Osteoblast (primary cell): Measurements from ENCODE around the gene NAT9. TPM values are rescaled to one million over a fixed set of nuclear protein-coding genes. Genes with fewer than 3 reads are reported as not detected.
A peak's percentile ranks its signal among the peaks of the same experiment; 100 is the strongest.

Experiments
- DNase-seq: peaks from one replicate; pipeline ENCODE4 v3.0.0; 2011; ENCODE audit warnings: low spot score, mixed read lengths; ENCODE audit not compliant: insufficient read length; ENCODE audit errors: missing footprints
- H2AFZ ChIP-seq: 2 replicates; pipeline ENCODE4 v1.6.0; 2011; ENCODE audit warnings: mild to moderate bottlenecking, low read length
- H3K27ac ChIP-seq: 2 replicates; pipeline ENCODE4 v1.5.1; 2011; ENCODE audit warnings: mild to moderate bottlenecking, low read depth, low read length, moderate library complexity
- H3K27me3 ChIP-seq: 2 replicates; pipeline ENCODE4 v1.6.0; 2012; ENCODE audit warnings: mild to moderate bottlenecking, control low read depth, inconsistent platforms, low read length, moderate library complexity; ENCODE audit not compliant: insufficient read depth
- H3K36me3 ChIP-seq: 2 replicates; pipeline ENCODE4 v1.5.1; 2011; ENCODE audit warnings: mild to moderate bottlenecking, low read length, control low read depth, moderate library complexity; ENCODE audit not compliant: insufficient read depth
- H3K4me1 ChIP-seq: 2 replicates; pipeline ENCODE4 v1.5.1; 2011; ENCODE audit warnings: mild to moderate bottlenecking, low read length, control low read depth, moderate library complexity; ENCODE audit not compliant: insufficient read depth
- H3K4me2 ChIP-seq: 2 replicates; pipeline ENCODE4 v1.6.0; 2011; ENCODE audit warnings: mild to moderate bottlenecking, low read length; ENCODE audit not compliant: insufficient read depth
- H3K4me3 ChIP-seq: fragments of 200-600 bp; sonication (generic); 3 replicates; pipeline ENCODE4 v1.5.1; 2012; ENCODE audit warnings: mild to moderate bottlenecking, low read length, inconsistent platforms; ENCODE audit not compliant: insufficient read depth
- H3K79me2 ChIP-seq: 2 replicates; pipeline ENCODE4 v1.6.0; 2012; ENCODE audit warnings: mild to moderate bottlenecking, low read length, control low read depth, inconsistent platforms; ENCODE audit not compliant: insufficient read depth
- H3K9me3 ChIP-seq: 2 replicates; pipeline ENCODE4 v1.5.1; 2011; ENCODE audit warnings: low read depth, low read length, control low read depth
- H4K20me1 ChIP-seq: 2 replicates; pipeline ENCODE4 v1.6.0; 2012; ENCODE audit warnings: mild to moderate bottlenecking, low read length, control low read depth; ENCODE audit not compliant: insufficient read depth
- total RNA-seq: library from RNA; depleted of rRNA; stranded (reverse); fragments of >200 nt; gene quantifications from 2 replicates; pipeline ENCODE4 v1.2.3, GENCODE V29; 2012
- TF ChIP-seq, protein P1 (sequence below): IDR thresholded peaks from 2 replicates; pipeline ENCODE4 v1.5.1; 2011; ENCODE audit warnings: mild to moderate bottlenecking, low read depth, low read length, moderate library complexity; ENCODE audit errors: extremely low read depth

Gene NAT9
- total RNA-seq, 1 donor, result 35.1 TPM

DNA sequence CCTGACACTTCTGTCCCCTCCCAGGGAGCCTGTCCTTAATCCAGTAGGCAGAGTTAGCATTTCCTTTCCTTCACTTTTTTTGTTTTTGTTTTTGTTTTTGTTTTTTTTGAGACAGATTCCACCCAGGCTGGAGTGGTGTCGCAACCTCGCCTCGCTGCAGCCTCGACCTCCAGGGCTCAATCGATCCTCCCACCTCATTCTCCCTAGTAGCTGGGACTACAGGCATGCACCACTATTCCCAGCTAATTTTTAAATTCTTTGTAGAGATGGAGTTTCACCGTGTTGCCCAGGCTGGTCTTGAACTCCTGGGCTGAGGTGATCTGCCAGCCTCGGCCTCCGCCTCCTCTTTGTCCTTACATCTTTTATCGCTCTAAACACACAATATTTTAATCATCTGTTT is 23.7 kb downstream of the NAT9 start:
- Histone ChIP-seq H3K9me3 (no peaks in the 10 kb centered on the region), H3K27me3 (no peaks in the 10 kb centered on the region), H3K36me3 (no peaks in the 10 kb centered on the region), H3K4me3 (no peak overlapping the region), H4K20me1 (peaks cover 24% of the 10 kb centered on the region), H3K79me2 (peaks cover 54% of the 10 kb centered on the region), H3K4me1 (peaks cover 13% of the 10 kb centered on the region), H3K27ac (no peak overlapping the region), H2AFZ (no peak overlapping the region), H3K4me2 (no peak overlapping the region)
- TF ChIP-seq, protein P1, sequence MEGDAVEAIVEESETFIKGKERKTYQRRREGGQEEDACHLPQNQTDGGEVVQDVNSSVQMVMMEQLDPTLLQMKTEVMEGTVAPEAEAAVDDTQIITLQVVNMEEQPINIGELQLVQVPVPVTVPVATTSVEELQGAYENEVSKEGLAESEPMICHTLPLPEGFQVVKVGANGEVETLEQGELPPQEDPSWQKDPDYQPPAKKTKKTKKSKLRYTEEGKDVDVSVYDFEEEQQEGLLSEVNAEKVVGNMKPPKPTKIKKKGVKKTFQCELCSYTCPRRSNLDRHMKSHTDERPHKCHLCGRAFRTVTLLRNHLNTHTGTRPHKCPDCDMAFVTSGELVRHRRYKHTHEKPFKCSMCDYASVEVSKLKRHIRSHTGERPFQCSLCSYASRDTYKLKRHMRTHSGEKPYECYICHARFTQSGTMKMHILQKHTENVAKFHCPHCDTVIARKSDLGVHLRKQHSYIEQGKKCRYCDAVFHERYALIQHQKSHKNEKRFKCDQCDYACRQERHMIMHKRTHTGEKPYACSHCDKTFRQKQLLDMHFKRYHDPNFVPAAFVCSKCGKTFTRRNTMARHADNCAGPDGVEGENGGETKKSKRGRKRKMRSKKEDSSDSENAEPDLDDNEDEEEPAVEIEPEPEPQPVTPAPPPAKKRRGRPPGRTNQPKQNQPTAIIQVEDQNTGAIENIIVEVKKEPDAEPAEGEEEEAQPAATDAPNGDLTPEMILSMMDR, result no peak
- no peak for DNase-seq

DNA sequence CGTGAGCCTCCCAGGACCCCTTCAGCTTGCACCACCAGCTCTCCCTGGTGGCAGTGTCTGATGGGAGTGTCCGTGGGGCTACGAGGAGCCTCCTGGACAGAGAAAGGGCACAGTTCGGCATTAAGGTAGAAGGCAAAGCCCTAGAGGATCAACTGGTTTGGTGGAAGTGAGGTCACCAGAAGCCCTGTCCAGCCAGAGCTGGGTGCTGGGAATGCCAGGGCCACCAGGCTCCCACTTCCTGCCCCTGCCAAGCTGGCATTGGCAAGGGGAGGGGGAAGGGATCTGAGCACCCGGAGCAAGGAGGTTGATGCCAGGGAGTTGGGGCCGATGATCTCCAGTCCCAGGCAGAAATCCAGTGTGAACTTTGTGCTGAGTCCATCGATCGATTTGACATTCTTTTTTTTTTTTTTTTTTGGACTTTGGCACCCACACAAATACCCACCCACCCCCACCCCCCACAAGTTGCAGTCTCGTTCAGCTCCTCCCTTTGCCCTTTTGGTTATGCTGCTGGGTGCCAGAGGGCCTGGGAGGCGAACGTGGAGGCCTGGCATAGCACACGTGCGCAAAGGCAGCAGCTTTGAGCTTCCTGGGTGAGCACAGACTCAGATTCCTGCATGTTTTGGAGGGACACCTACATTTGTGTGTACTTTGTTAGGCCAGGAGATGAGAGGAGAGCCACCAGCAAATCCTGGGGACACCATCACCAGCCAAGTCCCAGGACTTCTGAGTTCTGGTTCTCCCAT is 25.6 kb downstream of the NAT9 start:
- Histone ChIP-seq H3K27me3 (no peaks in the 10 kb centered on the region), H4K20me1 (peaks cover 15% of the 10 kb centered on the region), H3K27ac (no peak overlapping the region), H3K4me3 (peak overlapping the region; percentile 86), H3K4me2 (peak overlapping the region; percentile 89), H2AFZ (peak overlapping the region; percentile 78), H3K9me3 (no peaks in the 10 kb centered on the region), H3K4me1 (peaks cover 13% of the 10 kb centered on the region), H3K36me3 (no peaks in the 10 kb centered on the region), H3K79me2 (peaks cover 45% of the 10 kb centered on the region)
- DNase-seq, result no peak
- TF ChIP-seq, protein P1, result no peak

DNA sequence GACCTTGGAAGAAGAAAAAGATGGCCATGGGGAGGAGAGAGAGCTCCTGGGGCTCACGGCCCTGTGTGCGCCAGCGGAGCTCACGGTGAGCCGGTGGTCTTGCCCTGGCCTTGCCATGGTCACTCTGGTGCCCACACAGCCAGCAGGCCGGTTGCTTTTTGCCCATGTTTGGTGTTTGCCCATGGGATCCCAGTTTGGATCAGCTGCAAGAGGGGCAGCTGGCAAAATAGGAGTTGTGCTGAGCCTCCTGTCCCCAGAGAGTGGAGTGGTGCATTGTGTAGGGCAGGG is 26.2 kb downstream of the NAT9 start:
- no peaks in the 10 kb centered on the region for H3K27me3 ChIP-seq
- H3K4me3 ChIP-seq, result peak overlapping the region; percentile 86
- DNase-seq, result peak; percentile 77
- peaks cover 44% of the 10 kb centered on the region for H3K79me2 ChIP-seq
- peaks cover 12% of the 10 kb centered on the region for H4K20me1 ChIP-seq
- peak overlapping the region; percentile 78 for H2AFZ ChIP-seq
- TF ChIP-seq, protein P1, result no peak
- H3K27ac ChIP-seq, result no peak overlapping the region
- H3K9me3 ChIP-seq, result no peaks in the 10 kb centered on the region
- H3K4me2 ChIP-seq, result peak overlapping the region; percentile 89
- no peaks in the 10 kb centered on the region for H3K36me3 ChIP-seq
- peaks cover 13% of the 10 kb centered on the region for H3K4me1 ChIP-seq

DNA sequence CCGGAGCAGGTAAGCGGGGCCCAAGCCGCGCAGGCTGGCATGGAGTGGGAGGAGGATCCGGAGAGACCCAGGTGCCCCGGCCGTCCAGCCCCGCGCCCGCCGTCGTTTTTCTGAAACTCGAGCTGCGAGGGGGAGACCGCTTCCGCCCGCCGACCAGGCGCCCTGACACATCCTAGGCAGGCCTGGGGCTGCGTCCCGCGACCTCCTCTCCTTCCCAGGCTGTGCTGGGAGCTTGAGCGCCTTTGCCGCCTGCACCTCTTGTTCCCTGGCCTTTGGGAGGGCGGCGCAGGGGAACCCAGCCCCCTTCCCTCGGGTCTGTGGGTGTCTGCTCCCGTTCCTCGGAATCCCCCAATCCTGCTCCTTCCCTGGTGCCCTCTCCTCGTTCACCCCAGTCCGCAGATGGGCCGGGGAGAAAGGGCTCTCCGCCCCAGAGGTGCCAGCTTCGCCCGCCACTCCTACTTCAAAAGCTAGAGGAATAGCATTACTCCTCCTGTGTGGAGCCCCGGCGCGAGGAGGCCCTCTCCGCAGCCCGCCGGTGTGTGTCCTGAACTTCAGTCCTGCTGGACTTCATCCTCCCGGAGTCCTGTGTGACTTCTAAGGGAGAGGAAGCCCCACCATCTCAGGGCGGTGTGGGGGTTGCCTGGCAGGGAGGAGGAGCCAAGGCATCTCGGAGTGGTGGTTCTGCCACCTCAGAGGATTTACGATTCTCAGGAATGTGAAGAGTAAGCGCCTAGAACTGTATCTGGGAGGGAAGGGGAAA is 26.7 kb downstream of the NAT9 start:
- Histone ChIP-seq H3K79me2 (peaks cover 41% of the 10 kb centered on the region), H3K4me2 (peak overlapping the region; percentile 89), H4K20me1 (peaks cover 10% of the 10 kb centered on the region), H3K27me3 (no peaks in the 10 kb centered on the region), H3K9me3 (no peaks in the 10 kb centered on the region), H3K36me3 (no peaks in the 10 kb centered on the region), H3K4me1 (peaks cover 13% of the 10 kb centered on the region), H3K4me3 (peak overlapping the region; percentile 86), H3K27ac (no peak overlapping the region), H2AFZ (peak overlapping the region; percentile 78)
- DNase-seq, result peak; percentile 94
- TF ChIP-seq, protein P1, result no peak
